Activated CD8-positive, alpha-beta T cell treated with anti-CD3 and anti-CD28 coated beads for 36 hours (primary cell): ENCODE results near the gene PLCXD1. TPM values are rescaled to one million over a fixed set of nuclear protein-coding genes. Genes with fewer than 3 reads are reported as not detected.

Source experiments
- ATAC-seq: fragments of 200-7000 bp; cut with Tn5 transposase; one replicate; pipeline ENCODE4 v1.10.0; 2021; ENCODE audit warnings: mild to moderate bottlenecking, moderate library complexity
- CTCF ChIA-PET: fragments of 350-600 bp; sonication (Branson Sonifier 250); formaldehyde crosslinking; loops from one replicate; lab custom pipeline; 2021; ENCODE audit warnings: antibody characterized with exemption; lab: Charles Lee
- POLR2A ChIA-PET: fragments of 350-600 bp; sonication (Branson Sonifier 250); formaldehyde crosslinking; loops from one replicate; lab custom pipeline; 2021; ENCODE audit warnings: antibody characterized with exemption; lab: Charles Lee
- DNase-seq: peaks from one replicate; pipeline ENCODE4 v3.0.0-alpha.2; 2020
- H3K27ac Mint-ChIP-seq: one replicate; pipeline ENCODE4 v1.8.0; 2021; ENCODE audit warnings: mild to moderate bottlenecking, mixed read lengths
- H3K27me3 Mint-ChIP-seq: one replicate; pipeline ENCODE4 v1.8.0; 2021; ENCODE audit warnings: mixed read lengths
- H3K36me3 Mint-ChIP-seq: one replicate; pipeline ENCODE4 v1.8.0; 2021; ENCODE audit warnings: low read depth, mixed read lengths
- H3K4me1 Mint-ChIP-seq: one replicate; pipeline ENCODE4 v1.8.0; 2021; ENCODE audit warnings: low read depth, mixed read lengths
- H3K4me3 Mint-ChIP-seq: one replicate; pipeline ENCODE4 v1.8.0; 2021; ENCODE audit warnings: mild to moderate bottlenecking, moderate library complexity, mixed read lengths
- H3K9me3 Mint-ChIP-seq: one replicate; pipeline ENCODE4 v1.8.0; 2021; ENCODE audit warnings: mixed read lengths
- CTCF ChIP-seq: fragments of 200-600 bp; IDR thresholded peaks from one replicate; pipeline ENCODE4 v1.8.0; 2022; ENCODE audit warnings: antibody characterized with exemption, mild to moderate bottlenecking
- intact Hi-C: fragments of 100-400 bp; cut with micrococcal nuclease; formaldehyde crosslinking; loops from one replicate; pipeline ENCODE4 v1.10.0; 2022
- total RNA-seq, 2 experiments: library from RNA; stranded (reverse); gene quantifications; one replicate each; pipeline ENCODE4 v1.2.3, GENCODE V29; 2021

Gene PLCXD1
- total RNA-seq, 2 experiments from 2014 or later = 63.9 to 65.7 TPM

GRCh38 chrX:257681-258289 is 23.4 kb upstream of the PLCXD1 start:
- POLR2A ChIA-PET = no interaction called here
- TF ChIP-seq CTCF = no peak
- no peaks in the 10 kb centered on the region for H3K27me3 Mint-ChIP-seq
- no peak overlapping the region for H3K4me3 Mint-ChIP-seq
- no peaks in the 10 kb centered on the region for H3K9me3 Mint-ChIP-seq
- no peak overlapping the region for H3K27ac Mint-ChIP-seq
- CTCF ChIA-PET = no interaction called here
- no peak for DNase-seq
- intact Hi-C loops = no loop called here
- ATAC-seq = no peak
- no peaks in the 10 kb centered on the region for H3K4me1 Mint-ChIP-seq
- H3K36me3 Mint-ChIP-seq = no peaks in the 10 kb centered on the region

- Mint-ChIP-seq H3K9me3 (no peaks in the 10 kb centered on the region), H3K4me1 (no peaks in the 10 kb centered on the region), H3K27ac (no peak overlapping the region), H3K27me3 (no peaks in the 10 kb centered on the region), H3K4me3 (no peak overlapping the region), H3K36me3 (no peaks in the 10 kb centered on the region)
- TF ChIP-seq CTCF = no peak
- no peak for ATAC-seq
- intact Hi-C loops = no loop called here
- DNase-seq = no peak
- ChIA-PET CTCF (no interaction called here), POLR2A (no interaction called here)
Observed at GRCh38 chrX:258291-259040, 22.7 kb upstream of the PLCXD1 start.

GRCh38 chrX:259692-260355 is 21.4 kb upstream of the PLCXD1 start:
- intact Hi-C loops = no loop called here
- H3K4me3 Mint-ChIP-seq = peak overlapping the region; percentile 21
- H3K4me1 Mint-ChIP-seq = no peaks in the 10 kb centered on the region
- ATAC-seq (peak; percentile 64), DNase-seq (peak; percentile 41)
- no peaks in the 10 kb centered on the region for H3K27me3 Mint-ChIP-seq
- ChIA-PET CTCF (no interaction called here), POLR2A (no interaction called here)
- no peaks in the 10 kb centered on the region for H3K36me3 Mint-ChIP-seq
- no peak overlapping the region for H3K27ac Mint-ChIP-seq
- H3K9me3 Mint-ChIP-seq = no peaks in the 10 kb centered on the region
- TF ChIP-seq CTCF = no peak

- no peaks in the 10 kb centered on the region for H3K27me3 Mint-ChIP-seq
- no peak for DNase-seq
Observed at GRCh38 chrX:261167-261918, 19.8 kb upstream of the PLCXD1 start.

More at GRCh38 chrX:261167-261918, 19.8 kb upstream of the PLCXD1 start:
- H3K4me1 Mint-ChIP-seq = no peaks in the 10 kb centered on the region
- ChIA-PET CTCF (no interaction called here), POLR2A (no interaction called here)
- intact Hi-C loops = no loop called here
- no peak for ATAC-seq
- no peak overlapping the region for H3K4me3 Mint-ChIP-seq
- TF ChIP-seq CTCF = no peak
- no peak overlapping the region for H3K27ac Mint-ChIP-seq
- H3K36me3 Mint-ChIP-seq = no peaks in the 10 kb centered on the region
- H3K9me3 Mint-ChIP-seq = no peaks in the 10 kb centered on the region
